Stimulated activated CD8-positive, alpha-beta memory T cell treated with anti-CD3 and anti-CD28 coated beads, Interleukin-15, amount 100 ng/mL, for 24 hours (primary cell): ENCODE data around the gene CHST8.
"Not testable (repeated sequence)": the region's sequence is repeated elsewhere in the genome, so short reads cannot be mapped to it uniquely, and the experiment has no call there.

ENCODE experiments used
- DNase-seq: peaks from one replicate; pipeline ENCODE4 v3.0.0-alpha.2; 2020; ENCODE audit warnings: low read depth

The CHST8 gene

GRCh38 chr19:33621811-33622504 is at the start of gene CHST8:
TSS of gene CHST8 (plus strand) at chr19:33621953. CDS start at chr19:33689262, 67,309 bp downstream.
- no peak for DNase-seq

- no peak for DNase-seq
These were observed 48.8 kb upstream of the CHST8 start for GRCh38 chr19:33572929-33573328.

GRCh38 chr19:33574824-33575223 is 46.9 kb upstream of the CHST8 start:
- DNase-seq: no peak

GRCh38 chr19:33578697-33579096 is 43.1 kb upstream of the CHST8 start:
- DNase-seq: no peak

- DNase-seq: no peak
These were observed 41.6 kb upstream of the CHST8 start for GRCh38 chr19:33580026-33580644.

GRCh38 chr19:33580645-33581037 is 41.1 kb upstream of the CHST8 start:
- DNase-seq: no peak

- no peak for DNase-seq
These were observed 38.8 kb upstream of the CHST8 start for GRCh38 chr19:33582914-33583313.

- DNase-seq: no peak
These were observed 34.6 kb upstream of the CHST8 start for GRCh38 chr19:33587150-33587549.

- no peak for DNase-seq
These were observed 31.5 kb upstream of the CHST8 start for GRCh38 chr19:33590224-33590623.

GRCh38 chr19:33595783-33596182 is 26.0 kb upstream of the CHST8 start:
- DNase-seq: no peak

- no peak for DNase-seq
These were observed 20.2 kb upstream of the CHST8 start for GRCh38 chr19:33601583-33601982.

- DNase-seq: no peak
These were observed 19.1 kb upstream of the CHST8 start for GRCh38 chr19:33602576-33603204.

- no peak for DNase-seq
These were observed 18.4 kb upstream of the CHST8 start for GRCh38 chr19:33603377-33603776.

- no peak for DNase-seq
These were observed 17.1 kb upstream of the CHST8 start for GRCh38 chr19:33604651-33605050.

- DNase-seq: not testable (repeated sequence)
These were observed 15.9 kb upstream of the CHST8 start for GRCh38 chr19:33605803-33606295.

- DNase-seq: no peak
These were observed 15.2 kb upstream of the CHST8 start for GRCh38 chr19:33606556-33606955.

GRCh38 chr19:33609353-33609752 is 12.4 kb upstream of the CHST8 start:
- no peak for DNase-seq

GRCh38 chr19:33610588-33610987 is 11.2 kb upstream of the CHST8 start:
- DNase-seq: no peak

- DNase-seq: no peak
These were observed 8.7 kb upstream of the CHST8 start for GRCh38 chr19:33612928-33613619.

GRCh38 chr19:33613620-33614000 is 8.1 kb upstream of the CHST8 start:
- DNase-seq: no peak

- DNase-seq: no peak
These were observed 5.4 kb upstream of the CHST8 start for GRCh38 chr19:33616346-33616745.

GRCh38 chr19:33616857-33617256 is 4.9 kb upstream of the CHST8 start:
- DNase-seq: no peak

GRCh38 chr19:33618363-33618762 is 3.4 kb upstream of the CHST8 start:
- not testable (repeated sequence) for DNase-seq
